Breast epithelium (tissue), 4 donors: Measurements from ENCODE around the gene SPTB. TPM values are rescaled to one million over a fixed set of nuclear protein-coding genes. Genes with fewer than 3 reads are reported as not detected.

ENCODE experiments used
- DNase-seq, 2 donors: peaks; one replicate each; pipeline ENCODE4 v3.0.0-alpha.2; 2019; ENCODE audit warnings: low spot score in 2 of 2
- H3K27ac ChIP-seq, 2 donors: fragments of 200-600 bp; sonication (generic) in 1 of 2; one replicate each; pipeline ENCODE4 v1.5.1; 2016 to 2019; ENCODE audit warnings: mild to moderate bottlenecking in 1 of 2
- H3K27me3 ChIP-seq, 2 donors: fragments of 200-600 bp; sonication (generic) in 1 of 2; one replicate each; pipeline versions ENCODE4 v1.5.1 to v1.6.0; 2017 to 2019; ENCODE audit warnings: control low read depth in 1 of 2, mild to moderate bottlenecking in 1 of 2
- H3K36me3 ChIP-seq: fragments of 200-600 bp; one replicate; pipeline ENCODE4 v1.5.1; 2019
- H3K4me1 ChIP-seq, 2 donors: fragments of 200-600 bp; sonication (generic); one replicate each; pipeline ENCODE4 v1.5.1; 2016 to 2019; ENCODE audit warnings: control low read depth in 1 of 2
- H3K4me3 ChIP-seq, 3 donors: fragments of 200-600 bp; sonication (generic); 1 replicate in 2 of 3; 2 replicates in 1 of 3; pipeline ENCODE4 v1.5.1; 2016 to 2019; ENCODE audit warnings: mild to moderate bottlenecking in 3 of 3, moderate library complexity in 2 of 3
- H3K9me3 ChIP-seq, 2 donors: fragments of 200-600 bp; sonication (generic) in 1 of 2; one replicate each; pipeline ENCODE4 v1.5.1; 2016 to 2019; ENCODE audit warnings: control low read depth in 1 of 2
- CTCF ChIP-seq, 3 donors: fragments of 450-650 bp; IDR thresholded peaks; one replicate each; pipeline ENCODE4 v1.5.1; 2016 to 2017; ENCODE audit warnings: antibody characterized with exemption in 3 of 3, mild to moderate bottlenecking in 3 of 3, moderate library complexity in 3 of 3
- POLR2A ChIP-seq: fragments of 450-650 bp; IDR thresholded peaks from one replicate; pipeline ENCODE4 v1.6.1; 2016; ENCODE audit warnings: antibody characterized with exemption, mild to moderate bottlenecking, moderate library complexity
- POLR2AphosphoS5 ChIP-seq, 3 donors: sonication (generic); formaldehyde crosslinking; IDR thresholded peaks; one replicate each; pipeline ENCODE4 v1.6.1; 2017; ENCODE audit warnings: antibody characterized with exemption in 3 of 3
- intact Hi-C: fragments of 100-400 bp; cut with DNase I; formaldehyde crosslinking; loops from one replicate; pipeline ENCODE4 v1.15.1; 2023; ENCODE audit warnings: low total_unique reads
- total RNA-seq, 3 donors: library from RNA; depleted of rRNA; stranded (reverse); fragments of >200 nt; gene quantifications; one replicate each; pipeline ENCODE4 v1.1.0, GENCODE V29; 2016

The SPTB gene
- total RNA-seq, 3 donors from 2014 or later = 0.88 to 2.6 (median 2.1) TPM

GRCh38 chr14:64868379-64868778, 11.3 kb downstream of the SPTB start:
- intact Hi-C loops = no loop called here
- no peak for DNase-seq
- TF ChIP-seq POLR2A (no peak), CTCF (IDR thresholded peaks at IDR 0.05) (no peak), POLR2AphosphoS5 (IDR thresholded peaks at IDR 0.05) (no peak)
- Histone ChIP-seq H3K36me3 (no peaks in the 10 kb centered on the region), H3K27ac (no peak overlapping the region), H3K27me3 (no peaks in the 10 kb centered on the region), H3K4me3 (no peak overlapping the region), H3K9me3 (no peaks in the 10 kb centered on the region), H3K4me1 (no peaks in the 10 kb centered on the region)

GRCh38 chr14:64867182-64867581, 12.5 kb downstream of the SPTB start:
- H3K4me1 ChIP-seq = no peaks in the 10 kb centered on the region
- no peaks in the 10 kb centered on the region for H3K36me3 ChIP-seq
- no peak overlapping the region for H3K27ac ChIP-seq
- intact Hi-C loops = no loop called here
- H3K27me3 ChIP-seq = no peaks in the 10 kb centered on the region
- no peak overlapping the region for H3K4me3 ChIP-seq
- TF ChIP-seq CTCF (IDR thresholded peaks at IDR 0.05) = no peak
- no peak for TF ChIP-seq POLR2A
- TF ChIP-seq POLR2AphosphoS5 (IDR thresholded peaks at IDR 0.05) = no peak
- H3K9me3 ChIP-seq = no peaks in the 10 kb centered on the region
- no peak for DNase-seq

- DNase-seq = no peak
- H3K4me1 ChIP-seq = no peaks in the 10 kb centered on the region
- intact Hi-C loops = no loop called here
- H3K4me3 ChIP-seq = no peak overlapping the region
- H3K9me3 ChIP-seq = no peaks in the 10 kb centered on the region
- no peak for TF ChIP-seq POLR2A
- TF ChIP-seq CTCF (IDR thresholded peaks at IDR 0.05) = no peak
- TF ChIP-seq POLR2AphosphoS5 (IDR thresholded peaks at IDR 0.05) = no peak
- H3K36me3 ChIP-seq = no peaks in the 10 kb centered on the region
- H3K27me3 ChIP-seq = no peaks in the 10 kb centered on the region
- no peak overlapping the region for H3K27ac ChIP-seq
Measured at GRCh38 chr14:64865992-64866391, 13.7 kb downstream of the SPTB start.

GRCh38 chr14:64865109-64865508, 14.6 kb downstream of the SPTB start:
- no peaks in the 10 kb centered on the region for H3K9me3 ChIP-seq

GRCh38 chr14:64864258-64864657, 15.4 kb downstream of the SPTB start:
- TF ChIP-seq POLR2A (no peak), CTCF (IDR thresholded peaks at IDR 0.05) (no peak), POLR2AphosphoS5 (IDR thresholded peaks at IDR 0.05) (no peak)
- Histone ChIP-seq H3K36me3 (no peaks in the 10 kb centered on the region), H3K9me3 (no peaks in the 10 kb centered on the region), H3K27me3 (no peaks in the 10 kb centered on the region), H3K4me3 (no peak overlapping the region), H3K4me1 (no peaks in the 10 kb centered on the region), H3K27ac (no peak overlapping the region)
- intact Hi-C loops = no loop called here
- DNase-seq = no peak

More at GRCh38 chr14:64865109-64865508, 14.6 kb downstream of the SPTB start:
- TF ChIP-seq CTCF (IDR thresholded peaks at IDR 0.05) = no peak
- no peak for TF ChIP-seq POLR2A
- no peak for TF ChIP-seq POLR2AphosphoS5 (IDR thresholded peaks at IDR 0.05)
- no peak for DNase-seq
- H3K36me3 ChIP-seq = no peaks in the 10 kb centered on the region
- H3K27ac ChIP-seq = no peak overlapping the region
- no peaks in the 10 kb centered on the region for H3K27me3 ChIP-seq
- no peaks in the 10 kb centered on the region for H3K4me1 ChIP-seq
- intact Hi-C loops = no loop called here
- no peak overlapping the region for H3K4me3 ChIP-seq
